ENCODE data around the gene ZBP1.

The ZBP1 gene

DNA sequence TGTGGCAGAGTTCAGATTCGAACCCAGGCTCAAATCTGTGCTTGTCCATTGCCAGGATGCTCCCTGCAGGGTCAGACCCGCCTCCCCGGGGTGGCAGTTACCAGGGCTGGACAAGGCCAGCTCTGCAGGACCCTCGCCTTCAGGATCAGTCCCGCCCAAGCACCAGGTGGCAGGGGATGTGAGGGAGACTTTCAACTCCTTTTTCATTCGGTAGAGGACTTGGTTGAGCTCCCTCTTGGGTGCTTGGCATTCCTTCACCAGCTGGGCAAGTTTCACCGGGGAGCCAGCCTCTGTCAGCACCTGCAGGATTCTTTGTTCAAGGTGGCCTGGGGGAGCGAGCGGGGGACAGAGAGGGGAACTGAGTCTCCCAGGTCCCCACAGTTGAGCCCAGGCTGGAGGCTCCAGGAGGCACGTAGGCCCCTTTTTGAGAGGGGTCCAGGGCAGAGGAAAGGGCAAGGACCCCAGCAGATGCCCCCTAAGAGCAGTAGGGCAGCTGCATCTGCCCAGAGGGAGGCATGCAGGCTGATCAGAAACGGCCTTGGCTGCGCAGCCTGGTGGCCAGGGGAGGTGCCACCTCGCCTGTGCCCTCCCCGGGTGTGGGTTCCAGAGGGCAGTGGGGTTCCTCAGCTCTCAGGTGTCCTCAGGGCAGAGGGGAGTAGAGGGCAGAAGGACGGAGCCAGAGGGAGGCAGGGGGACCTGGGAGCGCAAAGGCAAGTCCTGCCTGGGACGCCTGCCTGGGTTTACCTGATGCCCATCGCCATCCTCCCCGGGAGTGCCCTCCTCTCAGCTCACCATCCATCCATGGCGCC, 3.9 kb downstream of the ZBP1 start:
- peak; percentile 41 for DNase-seq

DNA sequence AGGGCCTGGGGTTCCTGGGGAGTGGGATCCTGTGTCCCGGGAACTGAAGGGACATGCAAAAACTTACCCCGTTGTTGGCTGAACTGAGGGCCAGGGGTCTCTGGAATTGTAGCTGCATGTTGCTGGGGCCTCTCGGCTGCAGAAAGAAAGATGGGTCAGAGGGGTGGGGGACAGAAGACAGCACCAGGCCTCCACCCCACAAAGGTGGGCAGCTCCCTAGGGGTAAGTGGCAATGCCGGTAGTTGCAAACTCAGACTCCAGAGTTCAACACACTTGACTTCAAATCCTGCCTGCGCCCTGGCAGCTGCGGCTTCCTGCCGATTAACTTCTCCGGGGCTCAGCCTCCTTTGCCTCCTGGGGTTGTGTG, 4.8 kb downstream of the ZBP1 start:
- no peak for DNase-seq

DNA sequence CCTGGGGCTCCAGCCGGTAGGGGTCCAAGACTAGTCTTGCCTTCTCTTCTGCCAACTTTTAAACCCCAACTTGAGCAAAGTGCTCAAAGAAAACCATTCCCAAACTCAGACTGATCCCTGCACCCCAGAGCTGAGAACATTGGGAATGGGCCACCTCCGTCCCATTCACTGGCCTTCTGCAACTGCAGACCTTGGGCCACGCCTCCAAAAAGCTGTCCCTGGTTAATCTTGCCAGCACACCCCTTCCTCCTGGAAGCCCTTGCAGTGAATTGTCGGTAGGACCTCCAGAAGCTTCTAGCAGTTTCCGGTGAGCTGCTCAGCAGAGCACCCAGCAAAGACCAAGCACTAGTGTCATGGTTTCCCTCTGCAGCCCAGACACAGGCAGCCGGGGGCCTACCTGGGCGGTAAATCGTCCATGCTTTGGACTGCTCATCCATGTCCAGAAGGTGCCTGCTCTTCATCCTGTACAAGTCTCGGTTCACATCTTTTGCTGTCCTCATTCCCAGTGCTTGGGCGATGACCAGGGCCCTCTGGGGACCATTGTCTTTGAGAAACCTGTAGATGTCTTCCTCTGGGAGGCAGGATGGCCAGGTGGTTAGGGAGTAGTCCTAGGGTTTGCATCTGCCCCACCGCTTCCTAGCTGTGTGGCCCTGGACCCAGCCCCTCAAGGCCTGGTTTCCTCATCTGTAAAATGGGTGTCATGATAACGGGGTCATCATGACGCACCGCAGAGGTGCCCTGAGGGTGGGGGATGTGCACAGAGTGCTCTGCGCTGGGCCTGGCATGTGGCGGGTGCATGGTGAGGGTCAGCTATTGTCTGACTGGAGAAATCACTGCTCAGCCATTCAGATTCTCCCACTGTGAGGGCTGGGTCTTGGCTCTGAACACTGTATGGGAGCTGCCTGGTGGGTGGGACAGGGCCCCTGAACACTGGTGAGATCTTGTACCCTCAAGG, 5.5 kb downstream of the ZBP1 start:
- DNase-seq, result no peak

DNA sequence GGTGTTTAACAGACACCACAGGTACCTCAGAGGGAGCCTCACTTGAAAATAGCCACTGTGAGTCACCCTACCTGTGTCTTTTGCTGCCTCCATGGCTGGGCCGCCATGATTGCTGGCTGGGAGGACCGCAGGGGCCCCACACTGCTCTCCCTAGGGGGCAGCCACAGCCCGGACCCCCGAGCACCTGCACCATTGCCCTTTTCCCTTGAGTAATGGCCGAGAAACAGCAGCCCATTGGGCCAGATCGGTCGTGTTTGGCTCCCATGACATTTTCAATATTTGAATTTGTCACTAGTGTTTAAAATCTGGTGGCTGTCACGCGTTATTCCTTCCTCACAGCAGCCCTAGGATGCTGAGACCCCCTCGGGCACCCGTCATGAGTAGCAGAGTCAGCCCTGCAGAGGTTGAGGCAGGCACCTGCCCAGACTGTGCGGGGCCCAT, 6.7 kb downstream of the ZBP1 start:
- no peak for DNase-seq

DNA sequence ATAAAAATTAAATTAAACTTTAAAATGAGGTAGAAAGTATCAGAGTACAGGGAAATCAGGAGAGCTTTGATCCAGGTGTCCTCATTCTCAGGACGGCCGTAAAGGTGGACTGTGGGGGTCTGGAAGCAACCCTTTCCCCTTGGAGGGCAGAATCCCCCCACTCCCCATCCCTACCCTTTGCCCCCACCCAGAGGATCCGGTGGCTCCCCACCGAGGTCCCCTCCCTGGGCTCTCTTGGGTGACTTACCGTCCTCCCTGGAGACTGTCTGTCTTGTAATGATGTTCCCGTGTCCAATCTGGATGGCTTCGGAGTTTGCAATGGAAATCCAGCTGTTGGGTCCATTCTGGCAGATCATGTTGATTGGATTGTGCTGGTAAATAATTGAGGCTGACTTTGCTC, 7.3 kb downstream of the ZBP1 start:
- DNase-seq, result no peak

DNA sequence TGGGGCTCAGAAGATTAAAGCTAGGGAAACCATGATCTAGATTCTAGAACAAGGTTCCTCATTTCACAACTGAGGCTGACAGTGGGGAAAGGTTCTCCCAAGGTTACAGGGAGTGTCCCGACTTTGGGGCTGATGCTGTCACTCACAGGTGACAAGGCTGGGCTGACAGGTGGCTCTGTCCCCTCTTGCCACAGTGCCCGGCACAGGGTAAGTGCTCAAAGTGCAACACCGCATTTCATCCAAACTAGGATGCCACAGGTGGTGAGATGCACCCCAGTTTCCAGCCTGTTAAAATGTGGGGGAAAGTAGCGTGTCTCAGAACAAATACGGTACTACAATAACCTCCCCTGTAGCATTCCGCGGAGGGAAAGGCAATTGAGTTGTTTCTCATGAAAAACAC, 7.8 kb downstream of the ZBP1 start:
- DNase-seq, result no peak

DNA sequence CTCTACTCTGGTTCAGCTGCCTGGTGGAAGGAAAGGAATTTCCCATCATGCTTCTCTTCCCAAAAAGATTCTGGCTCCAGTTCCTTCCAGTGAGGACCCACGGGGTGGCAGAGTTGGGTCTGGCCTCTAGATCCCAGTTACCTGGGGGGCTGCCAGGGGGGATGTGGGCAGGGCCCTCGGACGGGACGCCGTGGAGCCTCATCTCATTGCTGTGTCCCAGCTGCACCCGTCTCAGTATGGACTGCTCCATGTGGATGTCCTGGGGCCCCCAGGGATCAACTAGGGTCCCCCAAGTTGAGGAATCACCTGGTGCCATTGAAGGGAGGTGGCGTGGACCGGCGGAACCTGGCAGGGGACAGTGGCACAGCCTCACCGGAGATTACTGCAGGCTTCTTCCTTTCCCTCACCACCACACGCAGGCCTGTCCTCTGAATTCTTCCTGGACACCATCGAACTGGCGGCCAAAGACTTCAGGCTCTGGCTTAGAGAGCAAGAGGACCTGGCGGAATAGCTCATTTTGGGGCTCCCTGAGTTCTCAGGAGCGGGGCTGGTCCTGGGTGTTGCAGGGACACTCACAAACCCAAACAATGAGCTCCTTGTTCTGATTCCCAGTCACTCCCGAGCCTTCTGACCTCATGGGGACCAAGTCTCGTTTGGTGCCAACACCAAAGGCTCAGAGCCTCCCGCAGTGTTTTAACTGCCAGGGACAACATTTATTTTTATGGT, 8.5 kb downstream of the ZBP1 start:
- DNase-seq, result no peak

DNA sequence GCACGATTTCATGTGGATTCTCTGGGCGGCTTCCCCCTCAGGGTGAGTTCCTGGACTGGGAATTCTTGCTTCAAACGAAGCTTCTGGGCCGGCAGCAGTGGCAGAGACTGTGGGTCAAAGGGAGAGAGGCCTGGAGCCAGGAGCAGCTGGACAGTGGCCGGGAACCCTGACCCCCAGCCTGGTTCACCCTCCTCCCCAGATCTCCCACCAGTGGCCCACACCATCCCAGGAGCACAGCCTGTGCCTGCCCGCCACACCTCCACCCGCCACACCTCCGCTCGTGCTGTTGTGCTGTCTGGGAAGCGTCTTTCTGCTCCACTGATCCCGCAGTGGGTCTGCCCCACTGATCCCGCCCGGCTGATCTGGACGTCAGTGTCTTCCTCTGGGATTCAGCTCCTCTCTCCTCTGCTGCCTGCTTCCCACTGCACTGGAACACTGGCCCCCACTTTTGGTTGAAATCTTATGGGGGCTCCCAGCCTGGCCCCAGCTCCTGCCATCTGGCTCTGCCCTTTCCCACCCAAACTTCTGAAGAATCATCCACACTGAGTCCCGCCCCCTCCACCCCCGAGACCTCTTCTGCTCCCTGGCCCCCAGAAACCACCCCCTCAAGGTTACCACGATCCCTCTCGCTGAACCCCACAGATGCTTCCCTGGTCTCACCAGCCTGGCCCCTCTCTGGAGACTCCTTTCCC, 9.8 kb downstream of the ZBP1 start:
- no peak for DNase-seq

DNA sequence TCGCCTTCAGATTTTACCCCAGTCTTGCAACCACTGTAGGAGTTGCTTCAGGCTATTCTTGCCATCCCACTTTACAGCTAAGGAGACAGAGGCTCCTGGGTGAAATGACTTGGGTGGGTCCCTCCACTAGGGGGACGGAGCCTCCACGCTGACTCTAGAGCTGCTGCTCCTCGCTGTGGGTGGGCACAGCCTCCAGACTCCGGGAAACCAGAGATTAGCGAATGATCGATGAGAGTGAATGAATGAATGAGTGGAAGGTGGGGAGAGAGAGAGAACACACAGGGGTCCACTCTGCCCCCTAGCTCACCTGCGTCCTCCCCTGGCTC, 10.4 kb downstream of the ZBP1 start:
- DNase-seq, result no peak

DNA sequence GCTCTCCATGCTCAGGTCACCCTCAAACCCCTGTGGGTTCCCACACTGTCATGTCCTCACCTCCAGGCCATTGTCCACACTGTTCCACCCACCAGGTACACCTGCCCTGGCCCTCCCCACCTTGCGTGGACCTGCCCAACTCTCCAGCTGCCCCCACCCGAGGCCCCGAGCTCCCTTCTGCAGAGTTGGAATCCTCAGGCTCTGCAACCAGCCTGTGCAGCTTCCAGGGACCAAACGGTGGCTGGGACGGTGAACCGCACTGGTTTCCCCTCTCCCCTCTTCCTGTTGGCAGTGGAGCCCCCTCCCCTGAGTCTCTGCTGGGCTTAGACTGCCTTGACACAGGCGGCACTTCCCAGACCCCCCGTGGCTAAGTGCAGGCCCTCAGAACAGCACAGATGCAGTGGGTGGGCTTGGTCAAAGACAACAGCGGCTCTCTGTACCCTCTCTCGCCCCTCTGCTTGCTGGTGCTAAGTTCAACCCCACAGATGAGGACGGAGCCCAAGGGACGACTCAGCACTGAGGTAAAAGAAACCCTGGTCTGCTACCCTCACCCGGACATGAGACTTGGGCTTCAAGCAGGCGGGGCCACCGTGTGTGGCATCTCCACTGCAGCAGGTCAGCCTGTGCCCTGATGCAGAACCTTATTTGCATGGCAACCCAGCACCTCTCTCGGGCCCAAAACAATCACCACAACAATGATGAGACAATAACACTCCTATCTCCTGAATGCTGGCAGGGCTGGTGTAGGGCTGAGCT, 11.0 kb downstream of the ZBP1 start:
- DNase-seq, result no peak

DNA sequence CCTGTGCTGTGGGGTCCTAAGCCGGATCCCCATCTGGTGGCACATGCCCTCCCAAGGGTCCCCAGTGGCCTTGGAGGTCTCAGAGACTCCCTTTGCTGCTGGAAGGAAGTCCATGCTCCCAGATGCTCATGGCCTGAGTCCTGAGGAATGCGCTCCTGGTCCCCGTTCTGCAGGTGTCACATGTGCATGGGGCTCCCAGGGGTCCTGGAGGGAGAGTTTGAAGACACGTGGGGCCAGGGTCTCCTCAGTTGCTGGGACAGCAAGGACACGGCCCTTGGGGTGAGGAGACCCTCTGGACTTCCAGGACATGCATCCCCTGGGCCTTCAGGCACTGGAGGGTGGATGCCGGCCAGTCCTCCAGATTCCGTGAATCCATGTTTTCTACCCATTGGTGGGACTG, 11.7 kb downstream of the ZBP1 start:
- no peak for DNase-seq

DNA sequence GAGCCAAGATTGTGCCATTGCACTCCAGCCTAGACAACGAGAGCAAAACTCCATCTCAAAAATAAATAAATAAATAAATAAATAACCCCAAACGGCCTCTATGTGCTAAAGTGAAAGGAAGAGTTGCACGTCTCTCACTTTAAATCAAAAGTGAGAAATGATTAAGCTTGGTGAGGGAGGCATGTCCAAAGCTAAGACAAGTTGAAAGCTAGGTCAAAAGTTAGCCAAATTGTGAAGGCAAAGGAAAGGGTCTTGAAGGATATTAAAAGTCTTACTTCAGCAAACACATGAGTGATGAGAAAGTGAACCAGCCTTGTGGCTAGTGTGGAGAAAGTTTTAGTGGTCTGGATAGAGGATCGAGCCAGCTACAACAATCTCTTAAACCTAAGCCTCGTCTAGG, 14.3 kb downstream of the ZBP1 start:
- no peak for DNase-seq

DNA sequence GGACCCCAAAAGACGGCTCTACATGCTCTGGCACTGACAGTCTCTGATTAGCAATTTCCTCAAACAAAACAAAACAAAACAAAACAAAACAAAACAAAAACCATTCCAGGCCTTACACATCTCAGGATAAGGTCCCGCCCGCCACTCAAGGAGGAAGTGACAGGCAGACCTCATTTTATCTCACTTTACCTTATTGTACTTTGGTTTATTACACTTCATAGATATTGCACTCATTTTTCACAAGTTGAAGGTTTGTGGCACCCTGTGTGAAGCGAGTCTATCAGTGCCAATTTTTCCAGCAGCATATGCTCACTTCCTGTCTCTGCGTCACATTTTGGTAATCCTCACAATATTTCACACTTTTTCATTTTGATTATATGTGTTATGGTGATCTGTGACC, 15.2 kb downstream of the ZBP1 start:
- no peak for DNase-seq

DNA sequence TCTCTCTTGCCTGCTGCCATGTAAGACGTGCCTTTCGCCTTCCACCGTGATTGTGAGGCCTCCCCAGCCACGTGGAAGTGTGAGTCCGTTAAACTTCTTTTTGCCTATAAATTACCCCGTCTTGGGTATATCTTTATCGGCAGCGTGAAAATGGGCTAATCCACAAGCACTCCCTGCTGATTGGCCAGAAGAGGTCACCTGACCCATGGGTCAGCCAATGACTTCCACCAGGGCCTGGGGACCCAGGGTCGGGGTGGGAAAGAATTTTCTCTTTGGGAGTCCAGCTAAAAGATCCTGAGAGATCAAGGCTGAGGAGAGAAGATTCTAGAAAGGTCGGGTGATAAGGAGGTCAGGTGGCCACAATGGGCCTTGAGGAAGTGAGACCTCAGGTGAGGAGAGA, 17.1 kb downstream of the ZBP1 start:
- no peak for DNase-seq

DNA sequence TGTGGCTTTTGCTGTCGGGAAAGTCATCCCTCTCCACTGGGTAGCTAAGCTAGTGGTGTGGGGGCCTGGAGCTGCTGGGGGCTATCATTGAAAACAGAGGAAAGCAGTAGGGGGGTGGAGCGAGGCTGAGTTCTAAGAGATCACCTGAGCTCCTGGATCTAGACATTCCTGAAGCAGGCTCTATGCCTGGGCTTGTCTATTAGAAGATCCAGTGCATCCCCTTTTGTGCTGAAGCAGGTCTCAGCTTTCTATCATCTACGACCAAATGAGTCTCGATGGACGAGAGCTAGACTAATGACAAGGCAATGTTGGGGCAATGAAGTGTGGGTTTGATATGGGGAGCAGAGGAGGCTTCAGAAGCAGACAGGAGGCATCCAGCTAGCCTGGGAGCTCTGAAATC, 18.5 kb downstream of the ZBP1 start:
- DNase-seq, result no peak

DNA sequence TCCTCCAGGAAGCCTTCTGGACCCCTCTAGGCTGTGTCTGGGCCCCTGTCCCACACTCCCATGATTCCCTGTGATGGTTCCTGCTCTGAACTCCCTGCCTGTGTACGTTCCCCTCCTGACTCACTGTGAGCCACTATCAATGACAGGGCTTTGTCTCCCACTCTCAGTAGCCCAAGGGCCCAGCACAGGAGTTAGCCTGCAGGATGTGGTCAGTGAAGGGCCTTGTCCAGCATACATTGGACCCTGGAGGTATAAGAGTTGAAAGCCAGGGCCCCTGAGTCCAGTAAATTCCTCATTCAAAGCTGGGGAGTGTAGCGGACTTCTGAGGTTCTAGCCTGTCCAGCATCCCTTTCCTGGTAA, 19.0 kb downstream of the ZBP1 start:
- DNase-seq, result no peak

DNA sequence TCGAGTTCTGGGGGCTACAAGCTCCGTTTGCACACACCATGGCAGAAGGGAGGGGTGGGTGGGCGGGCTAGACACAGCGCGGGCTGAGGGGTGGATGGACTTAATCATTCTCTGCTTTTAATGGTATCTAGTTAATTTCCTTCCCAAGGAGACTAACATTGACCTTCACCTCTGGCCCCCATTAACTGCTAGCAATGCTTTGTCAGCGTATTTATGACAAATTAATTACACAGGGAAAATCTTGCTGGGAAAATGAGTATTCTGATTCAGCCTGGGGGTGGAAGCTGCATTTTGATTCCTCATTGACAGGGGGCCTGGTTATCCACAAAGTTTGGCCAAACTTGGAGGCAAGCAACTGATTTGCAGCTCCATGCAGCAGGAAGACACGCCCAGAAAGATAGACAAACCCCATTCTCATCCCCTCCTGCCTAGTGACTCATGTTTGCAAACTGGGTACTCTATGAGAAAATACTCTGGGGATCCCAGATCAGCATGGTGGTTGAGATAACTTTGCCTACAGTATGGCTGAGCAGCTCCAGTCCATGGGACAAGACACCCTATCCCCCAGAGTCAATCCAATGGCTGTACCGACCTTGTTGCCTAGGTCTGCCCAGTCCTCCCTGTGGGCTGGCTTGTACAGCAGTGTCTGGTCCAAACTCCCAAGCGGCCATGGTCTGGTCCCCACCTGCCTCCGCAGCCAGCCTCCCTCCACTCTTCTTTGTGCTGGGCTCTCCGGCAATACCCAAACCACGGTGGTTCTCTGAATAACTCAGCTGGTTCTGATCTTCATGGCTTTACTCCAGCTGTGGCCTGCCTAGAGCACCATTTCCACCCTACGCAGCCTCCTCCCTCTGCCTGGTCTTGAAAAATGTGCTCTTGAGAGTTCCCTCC, 19.7 kb downstream of the ZBP1 start:
- DNase-seq, result no peak

DNA sequence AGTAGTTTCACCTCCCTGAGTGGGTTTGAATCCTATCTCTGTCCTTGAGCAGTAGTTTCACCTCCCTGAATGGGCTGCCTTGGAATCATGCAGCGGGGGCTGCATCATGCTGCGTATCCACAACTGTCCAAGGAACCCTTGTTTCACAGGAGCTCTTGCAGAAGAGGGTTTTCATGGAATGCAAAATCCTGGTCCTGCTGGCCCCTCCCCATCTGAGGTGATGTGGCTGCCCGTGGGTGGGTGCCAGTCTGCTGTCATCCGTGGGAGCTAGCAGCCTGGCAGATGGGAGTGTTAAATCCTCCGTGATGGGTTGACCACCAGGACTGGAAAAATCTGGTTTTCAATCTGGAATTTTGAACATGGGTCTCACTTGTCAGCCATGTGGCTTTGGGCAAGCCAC, 21.7 kb downstream of the ZBP1 start:
- no peak for DNase-seq

DNA sequence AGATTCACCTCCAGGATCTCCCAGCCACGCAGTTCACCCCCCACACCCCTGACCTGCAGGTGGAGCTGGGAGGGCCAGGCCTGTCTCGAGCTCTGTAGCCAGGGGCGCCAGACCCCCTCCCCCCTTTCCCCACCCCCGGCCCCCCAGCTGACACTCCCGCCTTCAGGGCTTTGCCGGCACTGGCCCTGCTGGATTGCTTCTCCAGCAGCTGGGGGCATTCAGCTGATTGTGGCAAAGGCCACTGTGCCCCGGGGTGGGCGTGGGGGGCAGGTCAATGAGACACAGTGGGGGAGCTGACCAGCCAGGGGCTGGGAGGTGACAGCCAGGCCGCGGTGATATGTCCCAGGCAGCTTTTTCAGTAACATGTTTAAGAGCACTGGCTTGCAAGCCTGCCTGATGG, 22.2 kb downstream of the ZBP1 start:
- DNase-seq, result no peak

DNA sequence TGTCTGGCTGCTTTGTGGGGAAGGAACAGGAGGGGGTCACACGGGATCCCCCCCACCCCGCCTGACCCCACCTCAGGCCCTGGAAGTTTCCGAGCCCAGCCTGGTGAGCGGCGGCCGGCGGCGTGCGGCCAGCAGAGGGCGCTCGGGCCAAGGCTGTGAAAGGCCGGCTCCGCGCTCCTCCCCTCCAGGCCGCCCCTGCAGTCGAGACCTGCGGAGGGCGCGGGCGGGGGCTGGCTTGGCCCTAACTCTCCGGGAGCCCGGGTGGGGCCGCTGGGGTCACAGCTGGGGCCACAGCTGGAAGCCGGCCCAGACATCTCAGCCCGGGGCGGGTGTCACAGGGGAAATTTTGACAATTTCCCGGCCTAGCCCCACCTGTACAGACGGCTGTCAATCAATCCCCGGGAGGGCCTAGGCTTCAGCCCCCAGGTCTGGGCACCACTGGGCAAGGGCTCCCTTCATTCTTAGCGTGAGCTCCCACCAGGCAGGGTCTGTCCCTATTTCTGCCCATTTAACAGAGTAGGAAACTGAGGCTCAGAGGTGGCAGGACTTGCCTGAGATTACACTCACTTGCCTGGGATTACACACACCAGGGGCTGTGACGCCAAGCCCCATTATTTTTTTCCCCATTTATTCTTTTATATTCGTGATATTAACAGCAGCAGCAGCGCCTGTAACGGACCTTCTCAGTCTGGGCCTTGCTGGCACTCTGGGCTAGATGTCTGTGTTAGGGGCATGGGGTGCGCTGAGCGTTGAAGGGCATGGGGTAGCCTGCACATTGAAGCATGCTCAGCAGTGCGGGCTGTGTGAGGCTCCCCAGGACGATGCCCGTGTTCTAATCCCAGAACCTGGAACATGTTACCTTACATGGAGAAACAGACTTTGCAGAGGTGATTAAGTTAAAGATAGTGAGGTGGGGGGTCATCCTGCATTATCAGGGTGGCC, 23.0 kb downstream of the ZBP1 start:
- DNase-seq, result peak; percentile 77

Data from RPMI8226 (cell line).